NCI-H1417 treated with DMSO at 0.1 percent for 48 hours (cell line): ENCODE results near the gene C1orf87.

Source experiments
- DNase-seq: peaks from one replicate; lab custom pipeline; 2025; lab: John Stamatoyannopoulos, UW

Gene C1orf87

DNA sequence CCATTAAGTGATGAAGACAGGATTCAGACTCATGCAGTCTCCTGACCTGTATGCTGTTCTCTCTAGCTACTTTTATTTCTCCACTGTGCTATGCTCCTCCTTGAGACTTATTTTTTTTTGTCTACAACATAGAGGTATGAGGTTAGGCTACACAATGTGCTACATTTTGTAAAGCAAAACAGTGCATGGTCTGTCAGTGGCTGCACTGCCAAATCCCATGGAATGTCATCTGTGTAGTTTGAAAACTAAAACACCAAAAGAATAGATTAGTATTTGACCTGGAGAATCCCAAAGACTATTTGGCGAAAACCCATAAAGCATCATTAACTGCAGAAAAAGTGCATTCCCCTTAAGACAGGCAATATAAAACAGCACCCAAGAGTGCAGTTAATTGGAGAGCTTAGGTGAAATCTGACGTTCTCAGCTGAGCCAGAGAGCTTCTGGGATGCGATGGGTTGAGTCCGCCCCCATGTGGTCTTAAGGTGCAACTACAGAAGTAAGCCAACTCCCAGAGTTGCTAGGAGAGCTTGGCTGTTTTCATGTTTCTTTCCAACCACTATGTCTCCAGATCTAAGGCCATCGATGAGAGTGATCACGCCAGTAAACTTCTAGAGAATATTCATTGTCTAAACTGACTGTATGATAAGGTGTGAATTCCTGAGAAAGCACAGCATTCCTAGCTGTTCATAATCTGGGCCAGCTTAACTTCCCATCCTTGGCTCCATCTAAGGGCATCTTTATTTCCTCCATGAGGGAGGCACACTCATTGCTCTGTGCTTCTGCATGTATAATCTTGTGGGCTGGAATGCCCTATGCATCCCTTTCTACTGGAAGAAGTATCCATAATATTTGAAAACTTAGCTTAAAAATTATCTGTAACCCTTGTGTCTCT, 126.3 kb downstream of the C1orf87 start:
- no peak for DNase-seq

GRCh38 chr1:59945790-59946189, 127.8 kb downstream of the C1orf87 start:
- no peak for DNase-seq
